T-helper 2 cell treated with Interferon-gamma antibody and Interleukin-4, amounts not matched to agents 5 μg/mL and 100 μg/mL, for 36 hours (primary cell): ENCODE data around the gene GPR156.

ENCODE experiments used
- DNase-seq: peaks from one replicate; pipeline ENCODE4 v3.0.0; 2021; ENCODE audit warnings: low spot score
- H3K27ac Mint-ChIP-seq: one replicate; pipeline ENCODE4 v1.8.0; 2021; ENCODE audit warnings: mild to moderate bottlenecking, mixed read lengths
- H3K27me3 Mint-ChIP-seq: one replicate; pipeline ENCODE4 v1.8.0; 2021; ENCODE audit warnings: low read depth, mixed read lengths
- H3K36me3 Mint-ChIP-seq: one replicate; pipeline ENCODE4 v1.8.0; 2021; ENCODE audit warnings: low read depth, mixed read lengths
- H3K4me1 Mint-ChIP-seq: one replicate; pipeline ENCODE4 v1.8.0; 2021; ENCODE audit warnings: low read depth, mixed read lengths
- H3K4me3 Mint-ChIP-seq: one replicate; pipeline ENCODE4 v1.8.0; 2022; ENCODE audit warnings: mild to moderate bottlenecking, moderate library complexity, mixed read lengths
- H3K9me3 Mint-ChIP-seq: one replicate; pipeline ENCODE4 v1.8.0; 2021; ENCODE audit warnings: mixed read lengths

The GPR156 gene

DNA sequence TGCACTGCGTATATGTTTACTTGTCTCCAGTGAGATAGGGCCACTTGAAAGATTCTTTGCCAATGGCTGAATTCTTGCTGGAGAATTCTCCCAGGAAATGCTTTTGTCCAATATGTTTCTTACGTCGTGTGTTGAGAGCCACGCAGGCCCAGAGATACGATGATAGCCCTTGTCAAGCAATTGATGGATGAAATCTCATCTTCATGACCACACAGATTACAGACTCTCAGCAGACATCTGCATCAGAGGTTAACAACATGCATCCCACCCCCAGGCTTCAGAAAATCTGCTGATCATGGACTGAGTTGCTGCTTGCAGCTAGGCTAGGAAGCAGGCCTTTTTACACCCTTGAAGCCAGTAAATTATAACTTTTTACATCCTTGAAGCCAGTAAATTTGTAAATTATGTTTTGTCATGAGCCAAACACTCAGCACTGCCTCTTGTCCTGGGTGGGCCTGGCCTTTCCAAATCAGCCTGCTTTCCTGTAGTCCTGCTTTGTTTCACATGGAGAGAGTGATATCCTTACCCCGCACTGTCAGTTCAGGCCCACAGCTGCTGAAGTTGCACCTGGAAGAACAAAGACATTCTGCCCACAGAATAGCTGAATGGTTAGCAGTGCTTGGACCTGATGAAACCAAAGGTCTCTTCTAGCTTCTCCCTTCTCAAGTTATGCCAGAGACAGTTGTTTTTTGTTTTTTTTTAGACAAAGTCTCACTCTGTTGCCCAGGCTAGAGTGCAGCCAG, 84.4 kb downstream of the GPR156 start:
- H3K27ac Mint-ChIP-seq = no peak overlapping the region

DNA sequence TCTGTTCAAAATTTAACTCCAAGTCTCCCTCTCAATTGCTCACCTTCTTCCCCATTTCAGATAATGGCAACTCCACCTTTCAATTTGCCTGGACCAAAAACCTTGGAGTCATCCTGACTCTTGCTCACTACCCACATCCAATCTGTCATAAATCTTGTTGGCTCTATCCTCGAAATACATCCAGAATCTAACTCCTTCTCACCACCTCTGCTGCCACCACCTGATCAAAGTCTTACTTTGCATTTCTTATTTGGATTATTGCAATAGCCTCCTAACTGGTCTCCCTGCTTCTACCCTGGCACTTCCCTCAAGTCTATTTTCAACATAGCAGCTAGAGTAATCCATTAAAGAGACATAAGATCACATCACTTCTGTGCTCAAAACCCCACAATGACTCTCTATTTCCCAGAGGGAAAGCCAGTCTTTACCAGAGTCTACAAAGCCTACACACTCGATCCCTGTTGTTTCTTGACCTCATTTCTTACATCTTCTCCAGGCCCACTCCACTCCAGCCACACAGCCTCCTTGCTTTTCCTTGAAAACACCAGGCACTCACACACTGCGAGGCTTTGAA, 86.6 kb downstream of the GPR156 start:
- no peak overlapping the region for H3K4me3 Mint-ChIP-seq
- no peak overlapping the region for H3K27ac Mint-ChIP-seq
- H3K27me3 Mint-ChIP-seq = peaks cover 2% of the 10 kb centered on the region
- DNase-seq = no peak
- H3K4me1 Mint-ChIP-seq = no peaks in the 10 kb centered on the region
- no peaks in the 10 kb centered on the region for H3K36me3 Mint-ChIP-seq
- H3K9me3 Mint-ChIP-seq = no peaks in the 10 kb centered on the region

More for the DNA sequence above, 84.4 kb downstream of the GPR156 start:
- no peaks in the 10 kb centered on the region for H3K4me1 Mint-ChIP-seq
- H3K36me3 Mint-ChIP-seq = no peaks in the 10 kb centered on the region
- DNase-seq = no peak
- no peak overlapping the region for H3K4me3 Mint-ChIP-seq
- no peaks in the 10 kb centered on the region for H3K9me3 Mint-ChIP-seq
- H3K27me3 Mint-ChIP-seq = peaks cover 2% of the 10 kb centered on the region

DNA sequence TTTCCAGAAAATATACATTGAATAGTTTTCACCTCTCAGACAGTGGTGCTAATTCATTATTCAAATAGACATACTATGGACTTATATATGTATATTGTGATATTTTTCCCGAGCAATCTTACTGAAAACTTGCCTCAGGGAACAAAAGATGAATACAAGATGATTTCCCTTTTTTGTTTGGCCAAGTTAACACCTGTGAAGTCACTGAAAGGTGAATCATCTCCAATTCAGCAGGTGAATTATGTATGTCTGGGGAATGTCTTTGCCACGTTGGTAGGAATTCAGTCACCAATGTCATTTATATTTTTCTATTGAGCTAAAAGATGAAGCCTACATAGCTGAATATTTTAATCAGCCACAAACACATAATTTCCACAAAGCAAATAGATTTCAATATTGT, 88.2 kb downstream of the GPR156 start:
- no peak overlapping the region for H3K4me3 Mint-ChIP-seq
- no peak overlapping the region for H3K27ac Mint-ChIP-seq
- peaks cover 2% of the 10 kb centered on the region for H3K27me3 Mint-ChIP-seq
- H3K36me3 Mint-ChIP-seq = no peaks in the 10 kb centered on the region
- no peak for DNase-seq
- no peaks in the 10 kb centered on the region for H3K4me1 Mint-ChIP-seq
- H3K9me3 Mint-ChIP-seq = no peaks in the 10 kb centered on the region

DNA sequence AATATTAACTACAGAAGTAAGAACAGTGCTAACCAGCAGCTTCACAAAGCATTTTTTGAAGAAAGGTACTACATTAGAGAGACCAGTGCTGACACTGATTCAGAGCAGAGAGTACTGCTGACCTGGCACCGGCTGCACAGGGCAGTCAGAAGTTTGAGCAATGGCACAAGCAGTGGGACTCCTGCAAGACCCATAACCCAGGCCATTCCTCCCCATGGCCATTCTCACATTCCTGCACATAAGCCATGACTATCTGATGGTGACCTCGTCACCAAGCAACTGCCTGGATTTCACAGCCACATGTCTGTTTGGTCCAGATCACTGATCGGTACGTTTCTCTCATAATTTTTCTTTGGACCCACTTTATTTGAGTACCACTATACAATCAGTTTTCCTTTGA, 88.7 kb downstream of the GPR156 start:
- Mint-ChIP-seq H3K36me3 (no peaks in the 10 kb centered on the region), H3K4me1 (no peaks in the 10 kb centered on the region), H3K27ac (no peak overlapping the region), H3K9me3 (no peaks in the 10 kb centered on the region), H3K4me3 (no peak overlapping the region), H3K27me3 (peaks cover 2% of the 10 kb centered on the region)
- DNase-seq = no peak

DNA sequence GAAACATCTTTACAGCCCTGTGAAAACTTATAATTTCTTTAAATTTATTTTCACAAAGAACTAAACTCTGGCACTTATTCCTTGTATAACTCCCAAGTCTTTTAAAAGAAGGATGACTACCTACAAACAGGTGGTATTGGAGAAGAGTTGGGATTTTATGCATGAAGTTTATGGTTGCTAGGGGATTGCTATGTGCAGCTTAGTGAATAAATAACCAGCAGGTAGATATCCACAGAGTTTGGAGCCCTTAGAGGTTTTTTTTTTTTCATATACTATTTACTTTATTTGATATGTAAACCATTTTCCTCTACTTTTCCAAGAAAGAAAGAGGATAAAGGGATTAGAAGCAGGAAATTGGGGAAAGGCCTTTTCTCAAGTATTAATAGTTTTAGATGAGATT, 91.5 kb downstream of the GPR156 start:
- H3K36me3 Mint-ChIP-seq = no peaks in the 10 kb centered on the region

DNA sequence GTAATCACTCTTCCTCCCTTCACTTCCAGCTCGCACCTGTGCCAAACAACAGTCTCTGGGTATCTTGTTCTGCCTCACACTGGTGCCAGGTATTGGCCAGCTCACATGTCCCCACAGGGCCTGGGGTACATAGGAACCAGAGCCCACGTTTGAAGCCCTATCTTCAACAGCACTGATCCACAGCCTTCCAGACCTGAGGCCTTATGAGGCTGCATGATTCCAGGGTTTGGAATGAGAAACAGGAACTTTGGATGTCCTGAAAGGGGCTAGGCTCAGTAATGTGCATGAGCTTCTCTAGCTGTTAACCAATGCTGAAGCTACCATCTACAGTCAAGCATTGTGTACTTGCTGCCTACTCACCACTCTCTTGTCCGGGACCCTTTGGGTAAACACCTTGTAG, 92.4 kb downstream of the GPR156 start:
- Mint-ChIP-seq H3K4me1 (no peaks in the 10 kb centered on the region), H3K9me3 (no peaks in the 10 kb centered on the region), H3K36me3 (no peaks in the 10 kb centered on the region), H3K27me3 (peaks cover 5% of the 10 kb centered on the region), H3K27ac (no peak overlapping the region), H3K4me3 (no peak overlapping the region)
- no peak for DNase-seq

More for the DNA sequence above, 91.5 kb downstream of the GPR156 start:
- DNase-seq = no peak
- H3K4me3 Mint-ChIP-seq = no peak overlapping the region
- H3K27me3 Mint-ChIP-seq = peaks cover 3% of the 10 kb centered on the region
- no peaks in the 10 kb centered on the region for H3K9me3 Mint-ChIP-seq
- H3K4me1 Mint-ChIP-seq = no peaks in the 10 kb centered on the region
- H3K27ac Mint-ChIP-seq = no peak overlapping the region

DNA sequence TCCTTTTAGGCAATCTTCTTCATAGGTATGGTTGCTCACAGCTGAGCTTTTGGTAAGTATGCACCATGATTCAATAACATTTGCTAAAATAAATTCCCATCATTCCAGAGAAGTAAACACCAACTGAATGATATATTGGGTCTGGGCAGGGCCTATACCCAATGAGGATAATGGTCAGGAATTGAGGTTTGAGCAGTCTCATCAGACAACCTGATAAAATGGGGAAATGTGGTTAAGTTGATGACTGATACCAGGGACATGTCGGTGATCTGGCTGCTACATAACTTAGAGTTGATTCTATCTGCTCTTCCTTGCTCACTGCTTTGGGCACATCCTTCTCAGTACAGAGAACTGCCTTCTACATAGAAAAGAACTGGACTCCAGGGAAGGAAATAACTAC, 92.9 kb downstream of the GPR156 start:
- H3K4me3 Mint-ChIP-seq = no peak overlapping the region
- H3K36me3 Mint-ChIP-seq = no peaks in the 10 kb centered on the region
- H3K9me3 Mint-ChIP-seq = no peaks in the 10 kb centered on the region
- no peaks in the 10 kb centered on the region for H3K4me1 Mint-ChIP-seq
- peaks cover 8% of the 10 kb centered on the region for H3K27me3 Mint-ChIP-seq
- no peak overlapping the region for H3K27ac Mint-ChIP-seq
- no peak for DNase-seq

DNA sequence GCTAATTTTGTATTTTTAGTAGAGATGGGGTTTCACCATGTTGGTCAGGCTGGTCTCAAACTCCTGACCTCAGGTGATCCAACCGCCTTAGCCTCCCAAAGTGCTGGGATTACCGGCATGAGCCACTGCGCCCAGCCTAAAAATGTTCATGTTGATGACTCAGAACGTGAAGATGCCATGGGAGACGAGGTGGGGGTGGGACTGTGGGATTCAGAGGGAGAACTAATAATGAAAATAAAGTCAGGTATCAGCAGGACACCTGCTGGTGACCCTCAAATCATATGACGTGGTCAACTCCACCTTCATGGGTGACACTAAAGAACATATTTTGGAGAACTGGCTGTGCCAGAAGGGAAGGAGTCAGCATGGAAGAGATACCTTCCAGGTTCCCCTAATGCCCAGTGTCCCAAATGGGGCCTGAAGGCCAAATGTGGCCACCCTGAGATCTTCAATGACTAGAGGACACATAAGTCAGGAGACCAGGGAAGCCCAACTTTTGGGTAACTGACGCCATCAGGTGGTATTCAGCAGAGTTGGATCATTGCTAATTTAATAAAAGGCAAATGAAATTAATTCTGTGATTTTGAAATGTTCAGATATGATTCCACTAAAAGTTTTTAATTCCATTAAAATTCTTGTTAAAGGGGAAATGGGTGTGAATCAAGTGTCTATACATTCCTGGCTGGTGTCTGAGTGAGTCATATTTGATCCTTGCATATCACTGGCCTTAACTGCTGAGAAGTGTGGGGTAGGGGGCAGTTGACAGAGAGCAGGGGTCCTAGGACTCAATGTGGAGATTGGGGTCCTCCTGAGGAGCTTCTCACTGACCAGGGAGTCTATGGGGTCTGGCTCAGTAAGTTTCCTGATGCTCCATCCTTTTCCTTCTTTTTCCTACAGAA, 102.2 kb downstream of the GPR156 start:
- no peak for DNase-seq
- H3K27ac Mint-ChIP-seq = no peak overlapping the region
- H3K36me3 Mint-ChIP-seq = no peaks in the 10 kb centered on the region
- no peaks in the 10 kb centered on the region for H3K9me3 Mint-ChIP-seq
- no peak overlapping the region for H3K4me3 Mint-ChIP-seq
- H3K27me3 Mint-ChIP-seq = peaks cover 19% of the 10 kb centered on the region
- H3K4me1 Mint-ChIP-seq = no peaks in the 10 kb centered on the region

DNA sequence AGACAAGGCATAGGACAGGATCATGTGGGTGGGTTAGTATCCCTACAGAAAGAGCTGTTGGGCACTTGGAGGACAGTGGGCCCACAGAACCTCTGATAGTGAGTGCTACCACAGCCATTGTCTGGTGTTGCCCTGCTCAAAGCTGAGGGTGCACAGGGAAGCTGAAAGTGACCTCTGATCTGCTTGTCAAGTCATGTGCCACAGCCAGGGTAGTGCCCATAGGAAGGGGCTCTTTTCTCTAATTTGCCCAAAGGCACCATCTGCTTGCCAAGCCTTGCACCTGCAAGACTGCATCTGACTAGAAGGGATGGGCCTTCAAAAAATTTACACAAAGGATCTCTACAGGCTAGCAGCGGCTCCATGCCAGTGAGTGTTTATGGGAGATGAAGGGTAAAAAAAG, 103.4 kb downstream of the GPR156 start:
- Mint-ChIP-seq H3K36me3 (no peaks in the 10 kb centered on the region), H3K27ac (no peak overlapping the region), H3K9me3 (no peaks in the 10 kb centered on the region), H3K4me3 (no peak overlapping the region), H3K4me1 (no peaks in the 10 kb centered on the region), H3K27me3 (peaks cover 15% of the 10 kb centered on the region)
- DNase-seq = no peak

DNA sequence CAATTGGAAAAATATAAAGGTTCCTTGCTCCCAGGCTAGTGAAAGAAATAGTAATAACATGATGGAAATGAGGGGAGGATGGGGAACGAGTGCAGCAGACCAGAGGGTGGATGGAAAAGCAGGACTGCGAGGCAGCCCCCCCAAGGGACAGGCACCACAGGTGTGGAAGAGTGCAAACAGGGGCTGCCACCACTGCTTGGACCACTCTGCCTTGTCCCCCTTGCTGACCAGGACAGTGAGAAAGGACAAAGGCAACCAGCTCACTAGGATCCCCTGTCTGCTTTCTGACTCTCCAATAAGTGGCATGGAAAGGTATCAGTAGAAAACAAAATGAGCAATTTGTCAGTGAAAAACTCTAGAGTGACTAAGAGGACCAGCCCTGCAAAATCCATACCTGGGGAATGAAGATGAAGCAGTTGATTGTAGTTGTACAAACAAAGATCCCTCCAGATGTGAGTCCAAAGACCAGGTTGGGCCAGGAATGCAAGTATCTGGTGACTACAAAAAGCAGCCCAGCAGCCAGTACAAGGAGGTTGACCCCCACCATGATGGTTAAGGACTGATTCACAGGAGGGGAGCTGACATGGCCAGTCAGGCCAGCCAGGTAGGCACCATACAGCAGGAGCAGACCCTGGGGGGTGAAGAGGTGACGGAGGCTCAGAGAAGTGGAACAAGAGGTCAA, 104.2 kb downstream of the GPR156 start:
- H3K4me3 Mint-ChIP-seq = no peak overlapping the region
- H3K27me3 Mint-ChIP-seq = peaks cover 10% of the 10 kb centered on the region
- no peak overlapping the region for H3K27ac Mint-ChIP-seq
- H3K9me3 Mint-ChIP-seq = no peaks in the 10 kb centered on the region
- no peak for DNase-seq
- H3K4me1 Mint-ChIP-seq = no peaks in the 10 kb centered on the region
- H3K36me3 Mint-ChIP-seq = no peaks in the 10 kb centered on the region

DNA sequence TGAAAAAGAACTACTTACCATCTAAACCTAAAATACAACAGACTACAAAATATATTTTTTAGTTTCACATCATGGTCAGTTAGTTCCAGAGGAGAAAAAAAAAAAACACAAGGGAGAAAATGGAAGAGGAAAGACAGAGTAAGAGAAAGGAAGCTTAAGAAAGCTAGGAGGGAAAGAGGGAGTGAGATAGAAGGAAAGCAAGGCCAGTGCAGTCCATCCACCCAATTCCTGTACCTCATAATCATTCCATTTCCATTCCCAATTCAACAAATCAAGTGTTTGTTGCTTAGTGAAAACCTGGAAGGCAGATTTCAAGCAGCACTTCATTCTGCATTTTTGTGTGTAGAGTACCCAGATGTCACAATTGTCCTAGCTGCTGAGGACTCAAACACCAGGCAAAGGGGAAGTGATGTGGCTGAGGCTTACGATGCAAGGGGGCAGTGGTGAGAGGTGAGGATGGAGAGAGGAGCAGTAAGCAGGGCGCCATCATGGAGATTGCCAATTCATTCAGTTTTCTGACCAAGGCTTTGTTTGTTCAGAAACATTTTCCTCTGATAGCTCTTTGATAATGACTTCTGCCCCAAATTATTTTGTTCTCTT, 107.2 kb downstream of the GPR156 start:
- no peak overlapping the region for H3K4me3 Mint-ChIP-seq
- DNase-seq = no peak
- H3K27ac Mint-ChIP-seq = no peak overlapping the region
- no peaks in the 10 kb centered on the region for H3K36me3 Mint-ChIP-seq
- no peaks in the 10 kb centered on the region for H3K4me1 Mint-ChIP-seq
- no peaks in the 10 kb centered on the region for H3K9me3 Mint-ChIP-seq
- peaks cover 7% of the 10 kb centered on the region for H3K27me3 Mint-ChIP-seq

DNA sequence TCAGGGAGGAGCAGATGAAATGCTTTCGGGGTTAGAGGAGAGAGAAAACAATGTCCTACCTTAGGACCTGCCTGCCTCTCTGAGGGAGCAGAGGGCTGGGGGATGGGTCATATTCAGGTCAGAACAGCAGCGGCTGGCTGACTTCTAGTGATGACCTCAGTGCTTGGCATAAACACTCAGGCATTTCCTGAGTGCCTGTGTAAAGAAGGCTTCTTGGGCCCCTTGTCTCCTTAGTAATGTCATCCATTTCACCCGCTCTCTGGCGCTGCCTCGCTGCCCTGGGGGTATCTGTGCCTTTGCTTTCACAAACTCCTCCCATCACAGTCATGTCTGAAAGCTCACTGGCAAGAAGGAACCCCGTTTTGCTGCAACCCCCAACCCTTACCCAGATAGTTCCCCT, 107.9 kb downstream of the GPR156 start:
- Mint-ChIP-seq H3K27me3 (peaks cover 8% of the 10 kb centered on the region), H3K9me3 (no peaks in the 10 kb centered on the region), H3K36me3 (no peaks in the 10 kb centered on the region), H3K27ac (no peak overlapping the region), H3K4me1 (no peaks in the 10 kb centered on the region), H3K4me3 (no peak overlapping the region)
- no peak for DNase-seq

DNA sequence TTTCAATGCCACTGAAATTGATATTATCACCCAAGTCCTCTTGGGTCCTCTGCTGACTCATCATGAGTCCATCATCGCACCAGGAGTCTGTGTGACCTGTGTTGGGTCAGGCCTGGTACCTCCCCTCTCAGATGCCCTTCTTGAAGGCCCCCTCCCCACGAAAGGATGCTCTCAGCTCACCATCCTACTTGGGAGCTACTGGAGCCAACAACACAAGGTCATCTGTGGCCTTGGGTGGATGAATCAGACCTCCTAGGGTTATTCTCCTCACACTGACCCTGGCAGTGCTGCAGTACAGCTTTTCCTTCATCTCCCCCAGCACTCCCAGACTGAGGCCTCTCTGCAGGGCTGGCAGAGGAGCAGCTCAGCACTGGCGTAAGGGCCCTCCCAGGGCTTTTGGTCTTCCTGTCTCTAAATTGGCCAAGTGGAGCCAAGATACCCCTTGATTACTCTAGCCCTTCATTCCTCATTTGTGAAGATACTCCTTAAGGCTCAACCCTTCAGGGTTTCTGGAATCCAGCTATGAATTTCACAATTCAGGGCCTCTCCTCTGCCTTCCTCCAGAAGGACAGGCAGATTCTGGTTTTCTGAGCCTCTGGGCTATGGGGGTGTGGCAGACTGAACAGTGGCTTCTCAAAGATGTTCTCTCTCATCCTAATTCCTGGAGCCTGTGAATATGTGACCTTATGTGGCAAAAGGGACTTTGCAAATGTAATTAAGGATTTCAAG, 110.0 kb downstream of the GPR156 start:
- Mint-ChIP-seq H3K27me3 (peaks cover 8% of the 10 kb centered on the region), H3K9me3 (no peaks in the 10 kb centered on the region), H3K27ac (no peak overlapping the region), H3K4me3 (no peak overlapping the region), H3K36me3 (no peaks in the 10 kb centered on the region), H3K4me1 (no peaks in the 10 kb centered on the region)
- DNase-seq = no peak
